HCT116 (cell line): ENCODE measurements around the gene SLC46A1. TPM values are rescaled to one million over a fixed set of nuclear protein-coding genes. Genes with fewer than 3 reads are reported as not detected.

Experiments
- ATAC-seq: fragments of 200-7000 bp; cut with Tn5 transposase; 2 replicates; pipeline ENCODE4 v1.9.1; 2020; ENCODE audit warnings: mild to moderate bottlenecking, moderate library complexity
- BruUV-seq: library from RNA; stranded (reverse); fragments of 400-500 nt; replicated peaks from 2 replicates; lab custom pipeline; 2021; lab: Mats Ljungman, UMichigan
- CTCF ChIA-PET: fragments of 300-600 bp; sonication (Branson Sonifier 250); formaldehyde crosslinking; loops from one replicate; lab custom pipeline; 2021; ENCODE audit warnings: antibody characterized with exemption; lab: Charles Lee
- POLR2A ChIA-PET: fragments of 300-600, 350-600 bp; sonication (Branson Sonifier 250); formaldehyde crosslinking; loops from one replicate; lab custom pipeline; 2021; ENCODE audit warnings: antibody characterized with exemption; lab: Charles Lee
- RAD21 ChIA-PET, 2 experiments: fragments of 300-600 bp; sonication (Branson Sonifier 250); formaldehyde crosslinking; loops; one replicate each; lab custom pipeline; 2023; ENCODE audit warnings: low total read pairs in 2 of 2; ENCODE audit not compliant: uncharacterized antibody in 2 of 2, unreplicated experiment in 2 of 2, low non-redundant PET in 1 of 2; lab: Charles Lee
- DNase-seq: peaks from one replicate; pipeline ENCODE4 v3.0.0-alpha.2; 2010; ENCODE audit warnings: low read depth, low spot score
- H2AFZ ChIP-seq: fragments of 200-600 bp; shearing (Covaris generic), sonication (generic); 2 replicates; pipeline ENCODE4 v1.6.1; 2017; ENCODE audit warnings: low read depth, mixed run types, mixed read lengths, antibody characterized with exemption, low read length; ENCODE audit not compliant: poor library complexity, severe bottlenecking
- H3K27ac ChIP-seq: 2 replicates; pipeline ENCODE4 v1.5.1; 2012; ENCODE audit warnings: low read depth, low read length
- H3K27me3 ChIP-seq: fragments of 200-600 bp; sonication (generic); 2 replicates; pipeline ENCODE4 v1.6.1; 2016; ENCODE audit warnings: mixed run types, low read length, mixed read lengths; ENCODE audit not compliant: insufficient read depth
- H3K36me3 ChIP-seq, 2 experiments: fragments of 200-500 bp in 1 of 2; fragments of 200-600 bp in 1 of 2; sonication (Bioruptor generic) in 1 of 2; sonication (generic) in 1 of 2; 2 replicates each; pipeline versions ENCODE4 v1.5.1 to v1.6.1; 2014 to 2016; ENCODE audit warnings: low read length in 2 of 2, inconsistent platforms in 1 of 2, mixed read lengths in 1 of 2, mixed run types in 1 of 2; ENCODE audit not compliant: insufficient read depth in 2 of 2, control insufficient read depth in 1 of 2
- H3K4me1 ChIP-seq, 2 experiments: fragments of 200-600 bp in 1 of 2; sonication (generic) in 1 of 2; 2 replicates each; pipeline versions ENCODE4 v1.5.1 to v1.6.1; 2012 to 2017; ENCODE audit warnings: low read length in 2 of 2, inconsistent platforms in 1 of 2, mild to moderate bottlenecking in 1 of 2, mixed read lengths in 1 of 2, mixed run types in 1 of 2, moderate library complexity in 1 of 2; ENCODE audit not compliant: insufficient read depth in 2 of 2, control insufficient read depth in 1 of 2
- H3K4me2 ChIP-seq: fragments of 200-600 bp; sonication (generic); 2 replicates; pipeline ENCODE4 v1.6.1; 2017; ENCODE audit warnings: mixed run types, low read length, mixed read lengths
- H3K4me3 ChIP-seq, 2 experiments: fragments of 200-600 bp in 1 of 2; sonication (generic) in 1 of 2; replicated peaks in 1 of 2; 2 replicates each; pipeline ENCODE4 v1.5.1; 2011 to 2016; ENCODE audit warnings: low read length in 2 of 2, control low read depth in 1 of 2, low read depth in 1 of 2, mild to moderate bottlenecking in 1 of 2, mixed read lengths in 1 of 2, mixed run types in 1 of 2
- H3K79me2 ChIP-seq: fragments of 200-600 bp; sonication (generic); 2 replicates; pipeline ENCODE4 v1.6.1; 2017; ENCODE audit warnings: mild to moderate bottlenecking, mixed run types, low read length, moderate library complexity, mixed read lengths; ENCODE audit not compliant: insufficient read depth
- H3K9ac ChIP-seq: fragments of 200-600 bp; sonication (generic); 2 replicates; pipeline ENCODE4 v1.6.1; 2016; ENCODE audit warnings: low read length, mixed read lengths
- H3K9me2 ChIP-seq: fragments of 200-600 bp; sonication (generic), shearing (Covaris generic); 2 replicates; pipeline ENCODE4 v1.6.1; 2017; ENCODE audit warnings: mixed run types, mild to moderate bottlenecking, moderate library complexity; ENCODE audit not compliant: insufficient read depth
- H3K9me3 ChIP-seq, 2 experiments: fragments of 200-500 bp in 1 of 2; fragments of 200-600 bp in 1 of 2; sonication (Bioruptor generic) in 1 of 2; sonication (generic) in 1 of 2; 2 replicates each; pipeline ENCODE4 v1.6.1; 2014 to 2017; ENCODE audit warnings: low read length in 2 of 2, mixed read lengths in 2 of 2, inconsistent platforms in 1 of 2, low read depth in 1 of 2, mild to moderate bottlenecking in 1 of 2, mixed run types in 1 of 2, moderate library complexity in 1 of 2; ENCODE audit not compliant: control insufficient read depth in 1 of 2, insufficient read depth in 1 of 2
- H4K20me1 ChIP-seq: fragments of 200-600 bp; sonication (generic), shearing (Covaris generic); 2 replicates; pipeline ENCODE4 v1.6.1; 2017; ENCODE audit warnings: mixed run types, mild to moderate bottlenecking, moderate library complexity; ENCODE audit not compliant: insufficient read depth
- CBX3 ChIP-seq: IDR thresholded peaks from 2 replicates; pipeline ENCODE4 v1.6.1; 2012; ENCODE audit warnings: low read depth
- ELF1 ChIP-seq: IDR thresholded peaks from 2 replicates; pipeline ENCODE4 v1.6.1; 2012; ENCODE audit warnings: low read depth, borderline replicate concordance
- EZH2 ChIP-seq: fragments of 200-600 bp; sonication (generic); IDR thresholded peaks from 2 replicates; pipeline ENCODE4 v1.6.1; 2017; ENCODE audit warnings: antibody characterized with exemption, mixed run types
- FOSL1 ChIP-seq: IDR thresholded peaks from 2 replicates; pipeline ENCODE4 v1.6.1; 2012; ENCODE audit warnings: low read depth
- POLR2A ChIP-seq: IDR thresholded peaks from 2 replicates; pipeline ENCODE4 v1.7.0; 2011; ENCODE audit warnings: borderline replicate concordance; ENCODE audit not compliant: insufficient read depth, insufficient read length; ENCODE audit errors: extremely low read depth
- POLR2AphosphoS5 ChIP-seq: IDR thresholded peaks from 2 replicates; pipeline ENCODE4 v1.6.1; 2011; ENCODE audit warnings: mild to moderate bottlenecking, low read depth, low read length, moderate library complexity
- RAD21 ChIP-seq: IDR thresholded peaks from 2 replicates; pipeline ENCODE4 v1.6.1; 2012; ENCODE audit warnings: low read depth, mild to moderate bottlenecking
- SP1 ChIP-seq: IDR thresholded peaks from 2 replicates; pipeline ENCODE4 v1.6.1; 2012; ENCODE audit warnings: low read depth
- TCF7L2 ChIP-seq: IDR thresholded peaks from 2 replicates; pipeline ENCODE4 v1.7.0; 2011; ENCODE audit warnings: borderline replicate concordance, inconsistent platforms; ENCODE audit not compliant: insufficient read depth, insufficient read length; ENCODE audit errors: extremely low read depth
- YY1 ChIP-seq: IDR thresholded peaks from 2 replicates; pipeline ENCODE4 v1.6.1; 2011; ENCODE audit warnings: low read length, low read depth, moderate library complexity, mild to moderate bottlenecking; ENCODE audit not compliant: insufficient replicate concordance; ENCODE audit errors: extremely low read depth
- intact Hi-C: fragments of 100-400 bp; cut with micrococcal nuclease; formaldehyde crosslinking; loops from 2 replicates; pipeline ENCODE4 v1.10.0; 2022
- total RNA-seq: library from RNA; stranded (reverse); gene quantifications from one replicate; pipeline ENCODE4 v1.2.1, GENCODE V29; 2021; ENCODE audit not compliant: unreplicated experiment
- TF ChIP-seq, protein P1 (sequence below): IDR thresholded peaks from 2 replicates; pipeline ENCODE4 v1.6.1; 2012; ENCODE audit warnings: low read depth

The SLC46A1 gene
- total RNA-seq, 1 experiment from 2014 or later = 17.8 TPM

DNA sequence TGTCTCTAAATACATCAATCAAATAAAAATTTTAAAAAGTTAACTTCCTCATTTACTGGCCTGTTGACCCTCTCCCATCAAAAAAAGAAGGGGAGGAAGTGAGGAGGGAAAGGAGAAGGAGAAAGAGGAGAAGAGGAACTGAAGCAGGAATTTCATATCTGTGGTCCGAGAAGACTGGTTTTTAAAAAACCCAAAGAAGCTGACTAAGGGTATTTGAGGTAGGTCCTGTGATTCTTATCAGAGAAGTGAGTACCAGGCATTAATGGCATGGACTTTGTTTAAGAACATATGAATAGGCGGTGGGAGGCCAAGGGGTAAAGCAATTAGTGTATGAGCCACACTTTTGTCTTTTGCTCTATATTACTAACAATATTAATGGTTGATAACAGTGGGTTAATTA lies 2.0 kb downstream of the SLC46A1 start:
- H2AFZ ChIP-seq = no peak overlapping the region
- TF ChIP-seq POLR2A = no peak
- TF ChIP-seq EZH2 = no peak
- no peak for TF ChIP-seq YY1
- TF ChIP-seq CBX3 = no peak
- TF ChIP-seq TCF7L2 = no peak
- no peak for TF ChIP-seq RAD21
- TF ChIP-seq, protein P1, sequence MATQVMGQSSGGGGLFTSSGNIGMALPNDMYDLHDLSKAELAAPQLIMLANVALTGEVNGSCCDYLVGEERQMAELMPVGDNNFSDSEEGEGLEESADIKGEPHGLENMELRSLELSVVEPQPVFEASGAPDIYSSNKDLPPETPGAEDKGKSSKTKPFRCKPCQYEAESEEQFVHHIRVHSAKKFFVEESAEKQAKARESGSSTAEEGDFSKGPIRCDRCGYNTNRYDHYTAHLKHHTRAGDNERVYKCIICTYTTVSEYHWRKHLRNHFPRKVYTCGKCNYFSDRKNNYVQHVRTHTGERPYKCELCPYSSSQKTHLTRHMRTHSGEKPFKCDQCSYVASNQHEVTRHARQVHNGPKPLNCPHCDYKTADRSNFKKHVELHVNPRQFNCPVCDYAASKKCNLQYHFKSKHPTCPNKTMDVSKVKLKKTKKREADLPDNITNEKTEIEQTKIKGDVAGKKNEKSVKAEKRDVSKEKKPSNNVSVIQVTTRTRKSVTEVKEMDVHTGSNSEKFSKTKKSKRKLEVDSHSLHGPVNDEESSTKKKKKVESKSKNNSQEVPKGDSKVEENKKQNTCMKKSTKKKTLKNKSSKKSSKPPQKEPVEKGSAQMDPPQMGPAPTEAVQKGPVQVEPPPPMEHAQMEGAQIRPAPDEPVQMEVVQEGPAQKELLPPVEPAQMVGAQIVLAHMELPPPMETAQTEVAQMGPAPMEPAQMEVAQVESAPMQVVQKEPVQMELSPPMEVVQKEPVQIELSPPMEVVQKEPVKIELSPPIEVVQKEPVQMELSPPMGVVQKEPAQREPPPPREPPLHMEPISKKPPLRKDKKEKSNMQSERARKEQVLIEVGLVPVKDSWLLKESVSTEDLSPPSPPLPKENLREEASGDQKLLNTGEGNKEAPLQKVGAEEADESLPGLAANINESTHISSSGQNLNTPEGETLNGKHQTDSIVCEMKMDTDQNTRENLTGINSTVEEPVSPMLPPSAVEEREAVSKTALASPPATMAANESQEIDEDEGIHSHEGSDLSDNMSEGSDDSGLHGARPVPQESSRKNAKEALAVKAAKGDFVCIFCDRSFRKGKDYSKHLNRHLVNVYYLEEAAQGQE = no peak
- no peak for TF ChIP-seq ELF1
- TF ChIP-seq FOSL1 = no peak
- no peak for TF ChIP-seq SP1
- no peak for TF ChIP-seq POLR2AphosphoS5
- intact Hi-C loops = no loop called here
- no peak overlapping the region for H3K4me2 ChIP-seq
- no peaks in the 10 kb centered on the region for H3K27me3 ChIP-seq
- peaks cover 20 to 24% of the 10 kb centered on the region in 2 experiments; a peak in 3 of 4 replicates for H3K36me3 ChIP-seq
- ChIA-PET RAD21 (no interaction called here), POLR2A (no interaction called here), CTCF (interaction anchor here (2.6 kb wide), 1 partner anchor 13 kb away, joined by 13 read pairs; no protein-coding TSS in a partner anchor)
- no peak overlapping the region for H3K9ac ChIP-seq
- no peaks in the 10 kb centered on the region for H3K9me3 ChIP-seq
- no peak for ATAC-seq
- H3K79me2 ChIP-seq = peaks cover 12% of the 10 kb centered on the region; the same call in 1 of the 2 replicates
- no peak for DNase-seq
- BruUV-seq = no TSS peak
- no peak overlapping the region for H3K4me3 ChIP-seq
- peaks cover 4 to 26% of the 10 kb centered on the region in 2 experiments; a peak in 3 of 4 replicates for H3K4me1 ChIP-seq
- no peak overlapping the region for H3K27ac ChIP-seq
- H4K20me1 ChIP-seq = no peaks in the 10 kb centered on the region
- no peaks in the 10 kb centered on the region for H3K9me2 ChIP-seq
